K562 (cell line): ENCODE measurements around the gene SEPHS2. TPM values are rescaled to one million over a fixed set of nuclear protein-coding genes. Genes with fewer than 3 reads are reported as not detected.

ENCODE experiments used
- ARID3B ChIP-seq: fragments of 250-450 bp; sonication (Bioruptor Pico); IDR thresholded peaks from 2 replicates; pipeline ENCODE4 v1.4.0; 2020; ENCODE audit warnings: borderline replicate concordance
- HMGXB4 ChIP-seq: sonication (generic); formaldehyde crosslinking; IDR thresholded peaks from 2 replicates; pipeline ENCODE4 v1.8.1; 2023; ENCODE audit warnings: mild to moderate bottlenecking, missing genetic modification reagents
- MLX ChIP-seq, 2 experiments: fragments of 450-650 bp in 1 of 2; sonication (generic) in 1 of 2; formaldehyde crosslinking; conservative IDR thresholded peaks; 2 replicates each; pipeline versions ENCODE4 v1.4.0 to v1.8.1; 2020 to 2022; ENCODE audit warnings: mild to moderate bottlenecking in 1 of 2, missing genetic modification reagents in 1 of 2
- PHF20 ChIP-seq: fragments of 450-650 bp; IDR thresholded peaks from 2 replicates; pipeline ENCODE4 v1.6.1; 2018; ENCODE audit not compliant: partially characterized antibody
- PHF21A ChIP-seq: fragments of 450-650 bp; IDR thresholded peaks from 2 replicates; pipeline ENCODE4 v1.6.1; 2017; ENCODE audit warnings: low read depth, borderline replicate concordance
- SFPQ ChIP-seq: fragments of 200-400 bp; formaldehyde crosslinking; IDR thresholded peaks from 2 replicates; pipeline ENCODE4 v1.6.1; 2017; ENCODE audit warnings: mild to moderate bottlenecking, low read depth, low read length, moderate library complexity
- polyA plus RNA-seq, 8 experiments: library from polyadenylated mRNA; depleted of rRNA in 4 of 8; stranded (reverse) in 5 of 8; unstranded in 3 of 8; fragments of >200 nt; fragmentation: Nextera tagmentation in 2 of 8; fragmentation: Illumina TruSeq in 1 of 8; extraction: Ambion mirVana in 2 of 8; extraction: Trizol in 1 of 8; gene quantifications; 2 replicates each; pipeline versions ENCODE4 v1.2.1 to v1.2.3, GENCODE V29; 2011 to 2014; ENCODE audit warnings: inconsistent platforms in 1 of 8, missing spikeins in 1 of 8
- total RNA-seq, 7 experiments: library from RNA; depleted of rRNA in 6 of 7; stranded (reverse); fragments of >200 nt in 6 of 7; fragmentation: Illumina TruSeq in 2 of 7; extraction: Trizol in 2 of 7; gene quantifications; 2 replicates each; pipeline versions ENCODE4 v1.2.1 to v1.2.3, GENCODE V29; 2011 to 2021; ENCODE audit warnings: low replicate concordance in 1 of 7

The SEPHS2 gene
- total and polyA plus RNA-seq, 9 of the 15 experiments (the other 6 are each of a cell fraction or from before 2014, with no cell fraction given), result 20.9 to 90.6 (median 43.4) TPM

- TF ChIP-seq SFPQ (no peak), PHF20 (peak; percentile 74), HMGXB4 (CRISPR knock-in tag) (no peak; the same call in none of the 2 replicates), MLX (CRISPR knock-in tag; conservative IDR thresholded peaks at IDR 0.05) (no peak), ARID3B (CRISPR knock-in tag) (no peak), PHF21A (peak; percentile 3; the same call in 1 of the 2 replicates)
These were observed 15.2 kb downstream of the SEPHS2 start (continued) for GRCh38 chr16:30430428-30430970.
